Kasumi-1 (cell line): Measurements from ENCODE around the gene PGM5.

Experiments used
- DNase-seq, 2 experiments: peaks; one replicate each; lab custom pipeline; 2025; lab: John Stamatoyannopoulos, UW

Gene PGM5

GRCh38 chr9:68540712-68541535 lies 184.5 kb downstream of the PGM5 start, which contains the start of gene TMEM252:
TMEM252 (minus strand) TSS chr9:68540883; CDS start chr9:68540814, 69 bp downstream.
- DNase-seq, result no peak

DNA sequence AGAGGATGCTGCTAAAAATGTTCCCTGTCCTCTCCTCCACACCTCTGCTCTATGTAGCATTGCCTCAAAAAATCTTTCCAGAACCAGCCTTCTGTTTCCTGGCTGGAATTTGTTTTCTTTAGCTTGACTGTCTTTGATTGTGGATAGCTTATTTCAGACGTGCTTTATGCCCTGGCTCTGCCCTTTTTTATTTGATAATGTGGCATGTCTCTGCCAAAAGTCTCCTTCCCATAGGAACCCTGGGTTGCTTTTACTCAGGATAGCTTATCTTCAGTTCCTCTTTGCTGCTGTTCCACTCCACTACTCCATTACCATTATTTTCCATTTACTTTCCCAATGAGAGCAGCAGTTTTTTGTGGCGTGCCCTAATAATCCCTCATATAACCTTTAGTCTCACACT lies 185.2 kb downstream of the PGM5 start:
- no peak for DNase-seq

GRCh38 chr9:68545033-68545705 lies 188.8 kb downstream of the PGM5 start:
- DNase-seq, result no peak

GRCh38 chr9:68546596-68547390 lies 190.4 kb downstream of the PGM5 start:
- DNase-seq, result peak; percentile 36 to 66

GRCh38 chr9:68547417-68547816 lies 191.0 kb downstream of the PGM5 start:
- peak in 1 of 2 experiments; percentile 19 for DNase-seq

DNA sequence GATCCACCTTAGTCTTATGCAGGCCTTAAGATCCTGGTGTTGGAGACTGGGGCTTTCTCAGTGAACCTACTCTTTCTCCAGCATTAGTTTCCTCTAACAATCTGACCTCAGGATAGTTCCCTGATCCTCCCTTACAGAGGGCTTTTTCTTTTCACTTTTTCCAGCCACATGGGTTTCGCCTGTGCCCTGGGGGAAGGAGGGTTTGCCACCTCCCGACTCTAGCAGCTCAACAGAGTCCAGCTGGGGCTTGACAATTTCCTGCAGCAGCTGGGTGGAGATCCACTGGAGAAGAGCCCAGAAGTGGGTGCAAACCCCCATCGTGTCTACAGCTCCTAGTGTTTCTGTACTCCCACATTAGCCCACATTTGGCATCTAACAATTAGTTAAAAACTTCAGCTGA lies 191.8 kb downstream of the PGM5 start:
- DNase-seq, result no peak

DNA sequence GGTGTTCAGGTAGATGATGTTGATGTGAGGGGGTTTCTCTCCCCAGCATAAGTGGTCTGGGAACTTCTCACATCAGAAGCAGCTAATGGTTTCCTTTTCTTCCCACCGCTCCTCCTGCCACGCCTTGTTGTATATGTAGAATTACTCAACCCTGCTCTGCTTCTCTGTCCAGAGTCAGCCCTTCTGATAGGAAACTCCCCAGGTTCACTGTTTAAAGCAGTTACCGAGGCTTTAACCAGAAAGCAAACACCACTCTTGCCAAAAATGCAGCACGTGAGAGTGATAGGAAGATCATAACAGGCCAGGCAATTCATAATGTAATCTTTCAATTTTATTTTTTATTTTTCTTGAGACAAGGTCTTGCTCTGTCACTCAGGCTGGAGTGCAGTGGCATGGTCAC lies 194.8 kb downstream of the PGM5 start:
- DNase-seq, result no peak

- DNase-seq, result no peak
Observed at GRCh38 chr9:68552700-68553476, 196.5 kb downstream of the PGM5 start.

GRCh38 chr9:68555437-68556150 lies 199.2 kb downstream of the PGM5 start:
- DNase-seq, result no peak

GRCh38 chr9:68558545-68558944 lies 202.1 kb downstream of the PGM5 start:
- DNase-seq, result no peak

DNA sequence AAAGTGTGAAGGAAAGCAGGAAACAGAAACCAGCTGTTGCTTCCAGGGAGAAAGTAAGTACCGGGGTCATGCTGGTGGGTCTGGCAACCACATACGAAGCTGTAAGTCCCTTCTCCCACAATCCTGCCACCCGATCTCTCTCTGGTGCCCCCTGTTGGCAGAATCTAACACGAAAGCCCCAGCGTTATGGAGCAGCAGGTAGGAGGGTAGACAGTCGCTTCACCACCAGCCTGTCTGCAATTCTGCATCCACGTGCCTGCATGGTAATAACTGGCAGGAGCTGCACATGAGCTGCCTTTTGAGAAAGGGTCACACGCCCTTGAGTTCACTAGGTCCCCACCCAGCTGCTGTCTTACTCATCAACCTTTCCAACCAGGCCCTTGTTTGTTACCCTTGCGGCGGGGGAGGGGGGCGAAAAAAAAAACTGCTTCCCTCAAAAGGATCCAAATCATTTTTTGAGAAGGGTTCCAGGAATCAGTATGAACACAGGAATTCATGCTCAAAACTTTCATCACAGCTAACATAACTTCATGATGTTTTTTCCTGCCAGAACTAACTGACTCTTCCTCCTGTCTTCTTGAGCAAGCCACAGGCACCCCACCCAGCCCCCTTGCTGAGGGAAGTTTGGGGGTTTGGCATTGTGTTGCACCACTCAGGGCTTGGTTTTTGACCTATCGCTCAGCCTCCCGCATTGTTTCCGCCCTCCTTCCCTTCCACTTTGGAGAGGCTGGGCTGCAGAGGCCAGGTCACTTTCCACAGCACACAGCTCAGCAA lies 203.8 kb downstream of the PGM5 start:
- DNase-seq, result peak; percentile 86 to 88

DNA sequence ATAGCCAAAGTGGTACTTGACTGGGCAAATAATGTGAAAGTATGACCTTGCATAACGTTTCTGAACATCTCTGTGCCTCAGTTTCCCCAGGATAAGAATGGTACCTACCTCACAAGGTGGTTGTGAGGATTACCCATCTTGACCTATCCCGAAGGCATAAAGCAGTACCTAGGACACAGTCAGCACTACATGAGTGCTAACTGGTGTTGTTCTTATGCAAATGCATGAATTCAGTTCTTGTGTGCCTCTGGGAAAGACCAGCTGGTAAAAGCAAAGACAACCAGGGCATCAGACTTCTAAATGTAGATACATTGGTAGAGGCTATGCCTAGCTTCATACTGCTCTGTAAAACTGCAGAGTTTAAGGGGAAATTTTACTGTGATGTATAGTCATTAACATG lies 206.1 kb downstream of the PGM5 start:
- no peak for DNase-seq

DNA sequence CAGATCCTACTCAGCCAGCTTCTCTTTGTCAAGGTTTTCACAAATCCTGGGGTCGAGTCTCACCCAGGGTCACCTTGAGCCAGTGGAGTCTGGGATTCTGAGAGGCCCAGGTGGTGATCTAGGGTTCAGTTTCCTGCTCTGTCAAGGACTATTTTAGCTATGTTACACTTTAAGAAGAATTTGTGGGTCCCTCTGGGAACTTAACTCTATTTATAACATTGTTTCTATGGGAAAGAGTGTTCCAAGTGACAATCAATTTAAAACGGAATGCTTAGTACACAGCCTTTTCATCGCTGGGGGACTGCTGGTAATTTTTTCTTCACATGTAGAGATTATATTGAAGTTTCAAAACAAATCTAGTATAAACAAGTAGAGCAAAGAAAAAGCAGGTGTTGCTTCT lies 211.2 kb downstream of the PGM5 start:
- no peak for DNase-seq

- DNase-seq, result peak; percentile 5 to 39
Observed at GRCh38 chr9:68574150-68574549, 217.7 kb downstream of the PGM5 start.

DNA sequence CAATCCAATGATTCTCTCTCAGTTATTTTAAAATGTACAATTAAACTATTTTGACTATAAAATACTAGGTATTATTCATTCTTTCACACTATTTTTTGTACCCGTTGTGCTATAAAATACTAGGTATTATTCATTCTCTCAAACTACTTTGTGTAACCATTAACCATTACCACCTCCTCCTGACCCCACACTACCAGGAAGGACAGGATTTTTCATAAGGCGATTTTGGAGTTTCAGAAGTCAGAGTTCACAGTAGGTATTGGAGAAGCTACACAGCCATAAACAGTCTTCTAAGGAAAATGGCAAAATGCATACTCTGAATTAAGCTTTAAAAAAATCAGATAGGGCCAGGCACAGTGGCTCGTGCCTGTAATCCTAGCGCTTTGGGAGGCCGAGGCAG lies 219.4 kb downstream of the PGM5 start:
- DNase-seq, result no peak

DNA sequence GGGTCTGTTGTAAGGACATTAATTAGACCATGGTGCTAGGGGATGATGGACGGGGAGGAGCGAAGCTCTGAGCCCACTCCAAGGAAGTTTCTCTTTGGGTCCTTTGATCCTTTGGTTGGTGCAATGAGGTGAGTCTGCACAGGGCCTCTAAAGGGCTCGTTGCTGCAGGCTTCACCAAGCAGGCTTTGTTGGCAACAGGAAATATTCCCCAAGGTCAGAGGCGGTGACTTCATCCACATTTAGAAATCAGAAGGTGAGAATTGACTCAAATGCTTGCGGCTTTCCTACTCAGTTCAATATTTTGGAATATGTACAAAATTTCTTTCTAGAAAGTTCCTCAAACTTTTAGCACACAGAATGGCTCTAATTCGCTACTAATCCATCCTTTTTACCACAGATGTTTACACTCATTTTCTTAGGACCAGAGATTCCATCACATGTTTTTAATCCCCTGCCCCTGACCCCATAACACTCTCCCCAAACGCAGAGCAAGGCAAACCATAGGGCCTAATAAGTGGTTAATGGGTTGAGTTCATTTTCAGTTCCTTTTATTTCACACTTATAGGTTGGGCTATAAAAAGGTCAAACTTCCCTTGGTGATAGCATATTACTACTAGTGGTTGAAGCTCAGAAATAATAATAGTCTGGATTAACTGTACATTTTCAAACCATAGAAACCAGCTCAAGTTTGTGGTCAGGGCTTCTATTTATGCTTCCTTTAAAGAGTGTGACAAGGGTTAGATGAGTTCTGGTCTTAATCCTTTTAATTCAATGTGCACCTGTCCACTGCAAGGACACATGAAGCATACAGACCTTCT lies 221.6 kb downstream of the PGM5 start:
- no peak for DNase-seq
